WTC11 (cell line): ENCODE measurements around the gene PRR5. TPM values are rescaled to one million over a fixed set of nuclear protein-coding genes. Genes with fewer than 3 reads are reported as not detected.

Experiments
- ATAC-seq: fragments of 200-7000 bp; cut with Tn5 transposase; 2 replicates; pipeline ENCODE4 v1.10.0; 2021; ENCODE audit warnings: mild to moderate bottlenecking, moderate library complexity
- CTCF ChIA-PET: fragments of 300-600 bp; sonication (Branson Sonifier 250); formaldehyde crosslinking; loops from one replicate; lab custom pipeline; 2021; ENCODE audit warnings: antibody characterized with exemption; lab: Charles Lee
- POLR2A ChIA-PET: fragments of 350-600 bp; sonication (Branson Sonifier 250); formaldehyde crosslinking; loops from one replicate; lab custom pipeline; 2021; ENCODE audit warnings: antibody characterized with exemption; lab: Charles Lee
- DNase-seq: peaks from one replicate; pipeline ENCODE4 v3.0.0; 2021; ENCODE audit warnings: low spot score
- H3K27ac Mint-ChIP-seq: 2 replicates; pipeline ENCODE4 v1.8.0; 2021; ENCODE audit warnings: mixed read lengths
- H3K27me3 Mint-ChIP-seq: 2 replicates; pipeline ENCODE4 v1.8.0; 2021; ENCODE audit warnings: low read depth, mild to moderate bottlenecking, moderate library complexity, mixed read lengths
- H3K36me3 Mint-ChIP-seq: 2 replicates; pipeline ENCODE4 v1.8.0; 2021; ENCODE audit warnings: mixed read lengths
- H3K4me1 Mint-ChIP-seq: 2 replicates; pipeline ENCODE4 v1.8.0; 2022; ENCODE audit warnings: mixed read lengths
- H3K4me3 Mint-ChIP-seq: 2 replicates; pipeline ENCODE4 v1.8.0; 2021; ENCODE audit warnings: mild to moderate bottlenecking, moderate library complexity, mixed read lengths
- H3K9me3 Mint-ChIP-seq: 2 replicates; pipeline ENCODE4 v1.8.0; 2021; ENCODE audit warnings: mixed read lengths
- CTCF ChIP-seq: fragments of 200-600 bp; IDR thresholded peaks from 2 replicates; pipeline ENCODE4 v1.8.0; 2022; ENCODE audit warnings: antibody characterized with exemption
- ETV6 ChIP-seq: sonication (generic); formaldehyde crosslinking; IDR thresholded peaks from 2 replicates; pipeline ENCODE4 v1.8.1; 2022; ENCODE audit warnings: mild to moderate bottlenecking, missing genetic modification reagents
- GABPB1 ChIP-seq: sonication (generic); formaldehyde crosslinking; IDR thresholded peaks from 2 replicates; pipeline ENCODE4 v1.8.1; 2023; ENCODE audit warnings: mild to moderate bottlenecking, missing genetic modification reagents
- HMGXB4 ChIP-seq: sonication (generic); formaldehyde crosslinking; IDR thresholded peaks from 2 replicates; pipeline ENCODE4 v1.8.1; 2023; ENCODE audit warnings: mild to moderate bottlenecking, moderate library complexity, missing genetic modification reagents
- RELA ChIP-seq: sonication (generic); formaldehyde crosslinking; IDR thresholded peaks from 2 replicates; pipeline ENCODE4 v1.8.1; 2022; ENCODE audit warnings: missing genetic modification reagents, mild to moderate bottlenecking, borderline replicate concordance
- SOX15 ChIP-seq: fragments of 250-450 bp; sonication (Bioruptor Pico); IDR thresholded peaks from 2 replicates; pipeline ENCODE4 v1.9.0; 2021; ENCODE audit warnings: mild to moderate bottlenecking
- SP1 ChIP-seq: sonication (generic); formaldehyde crosslinking; conservative IDR thresholded peaks from 2 replicates; pipeline ENCODE4 v1.8.1; 2022; ENCODE audit warnings: missing genetic modification reagents
- ZNF263 ChIP-seq: sonication (generic); formaldehyde crosslinking; IDR thresholded peaks from 2 replicates; pipeline ENCODE4 v1.8.1; 2022; ENCODE audit warnings: low read depth, mild to moderate bottlenecking, moderate library complexity, missing genetic modification reagents
- total RNA-seq: library from RNA; stranded (reverse); gene quantifications from 3 replicates; pipeline ENCODE4 v1.2.3, GENCODE V29; 2021
- TF ChIP-seq, protein P1 (sequence below): fragments of 250-450 bp; sonication (Bioruptor Pico); IDR thresholded peaks from 2 replicates; pipeline ENCODE4 v1.9.0; 2021; ENCODE audit warnings: mild to moderate bottlenecking
- TF ChIP-seq, protein P2 (sequence below): sonication (generic); formaldehyde crosslinking; IDR thresholded peaks from 2 replicates; pipeline ENCODE4 v1.8.1; 2022; ENCODE audit warnings: mild to moderate bottlenecking, missing genetic modification reagents, moderate library complexity, borderline replicate concordance

Gene PRR5
- total RNA-seq, 1 experiment from 2014 or later, result 15.6 TPM

DNA sequence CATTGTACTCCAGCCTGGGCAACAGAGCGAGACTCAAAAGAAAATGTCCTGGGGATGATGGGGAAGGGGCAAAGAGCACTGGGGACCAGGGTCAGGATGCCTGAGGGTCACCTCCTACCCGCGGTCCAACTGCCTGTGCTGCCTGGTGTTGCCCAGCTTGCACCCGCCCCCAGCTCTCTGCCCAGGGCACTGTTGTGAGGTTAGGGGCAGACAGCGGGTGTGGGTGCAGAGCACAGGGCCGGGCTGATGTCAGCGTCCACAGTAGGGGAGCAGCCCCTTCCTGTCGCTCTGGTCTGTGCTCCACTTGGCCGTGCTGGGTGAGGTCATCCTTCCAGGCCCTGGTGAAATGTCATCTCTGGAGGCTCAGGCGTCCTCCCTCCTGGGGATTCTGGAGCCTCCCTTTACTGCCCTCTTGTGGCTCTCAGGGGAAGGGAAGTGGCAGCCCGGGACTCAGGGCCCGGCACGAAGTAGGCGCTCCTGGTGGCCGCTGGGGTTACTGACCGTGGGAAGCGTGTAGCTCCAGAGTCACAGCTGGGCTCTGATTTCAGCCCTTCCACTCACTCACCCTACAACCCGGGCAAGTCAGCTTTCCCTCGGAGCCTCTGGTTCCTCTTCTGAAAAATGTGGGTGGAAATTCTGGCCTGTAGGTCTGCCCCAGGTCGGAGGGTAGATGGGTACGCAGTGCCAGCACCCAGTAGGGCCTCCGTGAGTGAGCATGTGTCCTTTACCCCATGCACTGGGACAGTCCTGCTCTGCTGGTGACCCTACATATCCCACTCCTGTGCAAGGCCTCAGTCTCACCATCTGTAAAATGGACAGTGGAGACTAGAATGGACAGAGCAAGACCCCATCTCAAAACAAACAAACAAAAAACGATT, 17.3 kb upstream of the PRR5 start:
- Mint-ChIP-seq H3K27me3 (peaks cover under 1% of the 10 kb centered on the region; the same call in 1 of the 2 replicates), H3K4me1 (peaks cover 10% of the 10 kb centered on the region), H3K36me3 (no peaks in the 10 kb centered on the region), H3K9me3 (no peaks in the 10 kb centered on the region), H3K4me3 (no peak overlapping the region), H3K27ac (no peak overlapping the region)
- CTCF ChIA-PET, result interaction anchor here (0.5 to 4.4 kb wide), 62 partner anchors 8 to 835 kb away, joined by 3 to 57 read pairs (median 4); partner anchors contain the start of genes ARHGAP8, NUP50, PARVB and PRR5
- peak; percentile 92 for DNase-seq
- no peak for TF ChIP-seq RELA (CRISPR knock-in tag)
- 0 out of 2 replicates have a peak, but pooled peaks have one; percentile 53 for TF ChIP-seq ETV6 (CRISPR knock-in tag)
- TF ChIP-seq, protein P1, sequence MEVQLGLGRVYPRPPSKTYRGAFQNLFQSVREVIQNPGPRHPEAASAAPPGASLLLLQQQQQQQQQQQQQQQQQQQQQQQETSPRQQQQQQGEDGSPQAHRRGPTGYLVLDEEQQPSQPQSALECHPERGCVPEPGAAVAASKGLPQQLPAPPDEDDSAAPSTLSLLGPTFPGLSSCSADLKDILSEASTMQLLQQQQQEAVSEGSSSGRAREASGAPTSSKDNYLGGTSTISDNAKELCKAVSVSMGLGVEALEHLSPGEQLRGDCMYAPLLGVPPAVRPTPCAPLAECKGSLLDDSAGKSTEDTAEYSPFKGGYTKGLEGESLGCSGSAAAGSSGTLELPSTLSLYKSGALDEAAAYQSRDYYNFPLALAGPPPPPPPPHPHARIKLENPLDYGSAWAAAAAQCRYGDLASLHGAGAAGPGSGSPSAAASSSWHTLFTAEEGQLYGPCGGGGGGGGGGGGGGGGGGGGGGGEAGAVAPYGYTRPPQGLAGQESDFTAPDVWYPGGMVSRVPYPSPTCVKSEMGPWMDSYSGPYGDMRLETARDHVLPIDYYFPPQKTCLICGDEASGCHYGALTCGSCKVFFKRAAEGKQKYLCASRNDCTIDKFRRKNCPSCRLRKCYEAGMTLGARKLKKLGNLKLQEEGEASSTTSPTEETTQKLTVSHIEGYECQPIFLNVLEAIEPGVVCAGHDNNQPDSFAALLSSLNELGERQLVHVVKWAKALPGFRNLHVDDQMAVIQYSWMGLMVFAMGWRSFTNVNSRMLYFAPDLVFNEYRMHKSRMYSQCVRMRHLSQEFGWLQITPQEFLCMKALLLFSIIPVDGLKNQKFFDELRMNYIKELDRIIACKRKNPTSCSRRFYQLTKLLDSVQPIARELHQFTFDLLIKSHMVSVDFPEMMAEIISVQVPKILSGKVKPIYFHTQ (CRISPR knock-in tag), result no peak
- peak; percentile 90 for TF ChIP-seq CTCF
- TF ChIP-seq HMGXB4 (CRISPR knock-in tag), result 0 out of 2 replicates have a peak, but pooled peaks have one; percentile 28
- peak; percentile 63; the same call in 1 of the 2 replicates for TF ChIP-seq ZNF263
- TF ChIP-seq GABPB1 (CRISPR knock-in tag), result peak; percentile 37; the same call in 1 of the 2 replicates
- ATAC-seq, result peak; percentile 89
- POLR2A ChIA-PET, result no interaction called here

- ATAC-seq (peak; percentile 76), DNase-seq (peak; percentile 64)
- no peak for TF ChIP-seq SOX15 (CRISPR knock-in tag)
- TF ChIP-seq SP1 (CRISPR knock-in tag), result peak; percentile 16; the same call in 1 of the 2 replicates
- Mint-ChIP-seq H3K27ac (peak overlapping the region; percentile 74; the same call in 1 of the 2 replicates), H3K4me3 (no peak overlapping the region), H3K9me3 (no peaks in the 10 kb centered on the region), H3K4me1 (peaks cover 10% of the 10 kb centered on the region), H3K27me3 (peaks cover 2% of the 10 kb centered on the region; the same call in 1 of the 2 replicates), H3K36me3 (no peaks in the 10 kb centered on the region)
- ChIA-PET CTCF (interaction anchor here (0.5 to 4.4 kb wide), 63 partner anchors 9 to 835 kb away, joined by 3 to 57 read pairs (median 4); partner anchors contain the start of genes ARHGAP8, NUP50, PARVB and PRR5), POLR2A (no interaction called here)
Measured at GRCh38 chr22:44685384-44686056, 16.5 kb upstream of the PRR5 start.

DNA sequence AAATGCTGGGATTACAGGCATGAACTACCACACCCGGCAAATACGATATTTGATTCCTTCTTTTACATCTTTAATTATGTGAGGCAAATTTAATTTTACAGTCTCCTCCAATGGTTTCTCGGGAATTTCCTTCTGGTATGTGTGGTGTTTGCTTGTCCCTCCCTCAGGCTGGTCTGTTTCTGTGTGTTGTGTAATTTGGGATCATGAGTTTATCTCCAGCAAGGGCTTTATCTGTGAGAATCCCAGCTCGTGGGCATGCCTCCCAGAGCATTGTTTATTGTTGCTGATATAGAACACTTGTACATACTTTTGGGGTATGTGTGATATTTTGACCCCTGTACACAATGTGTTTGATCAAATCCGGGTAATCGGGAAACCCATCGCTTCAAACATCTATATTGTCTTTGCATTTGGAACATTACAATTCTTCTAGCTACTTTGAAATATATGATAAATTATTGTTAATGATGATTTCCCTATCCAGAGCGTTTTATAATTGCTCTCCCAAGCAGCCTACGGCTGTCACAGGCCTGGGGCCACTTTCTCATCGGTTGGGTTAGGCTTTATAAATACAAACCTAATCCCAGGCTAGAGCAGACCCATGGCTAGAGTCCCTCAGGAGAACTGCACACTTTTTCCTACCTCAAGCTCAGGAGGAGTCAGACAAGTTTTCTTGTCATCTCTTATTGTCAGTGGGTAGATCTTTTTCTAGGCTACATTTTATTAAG, 15.0 kb upstream of the PRR5 start:
- ATAC-seq (no peak), DNase-seq (no peak)
- Mint-ChIP-seq H3K27me3 (peaks cover 2% of the 10 kb centered on the region; the same call in 1 of the 2 replicates), H3K36me3 (no peaks in the 10 kb centered on the region), H3K4me3 (no peak overlapping the region), H3K27ac (no peak overlapping the region), H3K4me1 (peaks cover 10% of the 10 kb centered on the region), H3K9me3 (no peaks in the 10 kb centered on the region)
- CTCF ChIA-PET, result interaction anchor here (2.8 to 4.4 kb wide), 3 partner anchors 10 to 48 kb away, joined by 26 to 57 read pairs (median 30); no protein-coding TSS in a partner anchor
- TF ChIP-seq, protein P2, sequence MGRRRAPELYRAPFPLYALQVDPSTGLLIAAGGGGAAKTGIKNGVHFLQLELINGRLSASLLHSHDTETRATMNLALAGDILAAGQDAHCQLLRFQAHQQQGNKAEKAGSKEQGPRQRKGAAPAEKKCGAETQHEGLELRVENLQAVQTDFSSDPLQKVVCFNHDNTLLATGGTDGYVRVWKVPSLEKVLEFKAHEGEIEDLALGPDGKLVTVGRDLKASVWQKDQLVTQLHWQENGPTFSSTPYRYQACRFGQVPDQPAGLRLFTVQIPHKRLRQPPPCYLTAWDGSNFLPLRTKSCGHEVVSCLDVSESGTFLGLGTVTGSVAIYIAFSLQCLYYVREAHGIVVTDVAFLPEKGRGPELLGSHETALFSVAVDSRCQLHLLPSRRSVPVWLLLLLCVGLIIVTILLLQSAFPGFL (CRISPR knock-in tag), result no peak
- POLR2A ChIA-PET, result no interaction called here
